SK-N-SH treated with all-trans-retinoic acid at 6 μM for 48 hours (cell line): Measurements from ENCODE around the gene NEMF.

Source experiments
- ESRRG ChIP-seq: fragments of 250-450 bp; sonication (Bioruptor Pico); IDR thresholded peaks from 2 replicates; pipeline ENCODE4 v1.6.1; 2021; ENCODE audit warnings: mild to moderate bottlenecking
- GLIS3 ChIP-seq: fragments of 250-450 bp; sonication (Bioruptor Pico); IDR thresholded peaks from 2 replicates; pipeline ENCODE4 v1.5.0; 2020; ENCODE audit warnings: mild to moderate bottlenecking, moderate library complexity
- RARB ChIP-seq: fragments of 250-450 bp; sonication (Bioruptor Pico); IDR thresholded peaks from 2 replicates; pipeline ENCODE4 v1.8.0; 2021; ENCODE audit warnings: mild to moderate bottlenecking, moderate library complexity
- SNAI2 ChIP-seq: fragments of 250-450 bp; sonication (Bioruptor Pico); IDR thresholded peaks from 2 replicates; pipeline ENCODE4 v1.5.0; 2020; ENCODE audit warnings: mild to moderate bottlenecking, moderate library complexity
- ZFP3 ChIP-seq: fragments of 250-450 bp; sonication (Bioruptor Pico); IDR thresholded peaks from 2 replicates; pipeline ENCODE4 v1.5.0; 2020; ENCODE audit warnings: mild to moderate bottlenecking, moderate library complexity
- ZFP30 ChIP-seq: fragments of 450-650 bp; formaldehyde crosslinking; IDR thresholded peaks from 2 replicates; pipeline ENCODE4 v1.5.0; 2022; ENCODE audit warnings: mild to moderate bottlenecking, moderate library complexity
- ZNF565 ChIP-seq: fragments of 450-650 bp; formaldehyde crosslinking; conservative IDR thresholded peaks from 2 replicates; pipeline ENCODE4 v1.5.0; 2020; ENCODE audit warnings: low read depth, mild to moderate bottlenecking, moderate library complexity
- ZNF70 ChIP-seq: fragments of 450-650 bp; formaldehyde crosslinking; IDR thresholded peaks from 2 replicates; pipeline ENCODE4 v1.5.0; 2020; ENCODE audit warnings: mild to moderate bottlenecking, moderate library complexity
- TF ChIP-seq, protein P1 (sequence below): fragments of 250-450 bp; sonication (Bioruptor Pico); IDR thresholded peaks from 2 replicates; pipeline ENCODE4 v1.8.0; 2020; ENCODE audit warnings: mild to moderate bottlenecking, moderate library complexity, borderline replicate concordance
- TF ChIP-seq, protein P2 (sequence below): fragments of 250-450 bp; sonication (Bioruptor Pico); IDR thresholded peaks from 2 replicates; pipeline ENCODE4 v1.5.0; 2020; ENCODE audit warnings: mild to moderate bottlenecking, moderate library complexity

DNA sequence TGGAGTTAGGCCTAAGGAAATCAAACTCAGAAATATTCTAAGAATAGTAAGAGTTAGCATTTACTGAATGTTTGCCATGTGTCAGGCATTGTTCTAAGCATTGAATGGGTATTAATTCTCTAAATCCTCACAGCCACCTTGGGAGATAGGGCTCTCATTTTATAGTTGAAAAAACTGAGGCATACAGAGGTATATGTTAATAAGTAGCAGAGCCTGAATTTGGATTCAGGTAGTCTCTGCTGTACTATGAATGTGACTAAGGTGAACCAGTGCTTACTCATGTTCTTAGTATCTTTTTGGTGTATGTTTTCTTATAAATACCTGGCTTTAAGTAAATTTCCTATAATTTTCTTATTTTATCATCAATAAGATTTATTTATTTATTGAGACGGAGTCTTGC, 48.4 kb upstream of the NEMF start:
- no peak for TF ChIP-seq SNAI2
- TF ChIP-seq ZFP30 = no peak
- no peak for TF ChIP-seq GLIS3 (CRISPR knock-in tag)
- TF ChIP-seq, protein P1, sequence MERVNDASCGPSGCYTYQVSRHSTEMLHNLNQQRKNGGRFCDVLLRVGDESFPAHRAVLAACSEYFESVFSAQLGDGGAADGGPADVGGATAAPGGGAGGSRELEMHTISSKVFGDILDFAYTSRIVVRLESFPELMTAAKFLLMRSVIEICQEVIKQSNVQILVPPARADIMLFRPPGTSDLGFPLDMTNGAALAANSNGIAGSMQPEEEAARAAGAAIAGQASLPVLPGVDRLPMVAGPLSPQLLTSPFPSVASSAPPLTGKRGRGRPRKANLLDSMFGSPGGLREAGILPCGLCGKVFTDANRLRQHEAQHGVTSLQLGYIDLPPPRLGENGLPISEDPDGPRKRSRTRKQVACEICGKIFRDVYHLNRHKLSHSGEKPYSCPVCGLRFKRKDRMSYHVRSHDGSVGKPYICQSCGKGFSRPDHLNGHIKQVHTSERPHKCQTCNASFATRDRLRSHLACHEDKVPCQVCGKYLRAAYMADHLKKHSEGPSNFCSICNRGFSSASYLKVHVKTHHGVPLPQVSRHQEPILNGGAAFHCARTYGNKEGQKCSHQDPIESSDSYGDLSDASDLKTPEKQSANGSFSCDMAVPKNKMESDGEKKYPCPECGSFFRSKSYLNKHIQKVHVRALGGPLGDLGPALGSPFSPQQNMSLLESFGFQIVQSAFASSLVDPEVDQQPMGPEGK = no peak
- TF ChIP-seq RARB (CRISPR knock-in tag) = no peak
- TF ChIP-seq, protein P2, sequence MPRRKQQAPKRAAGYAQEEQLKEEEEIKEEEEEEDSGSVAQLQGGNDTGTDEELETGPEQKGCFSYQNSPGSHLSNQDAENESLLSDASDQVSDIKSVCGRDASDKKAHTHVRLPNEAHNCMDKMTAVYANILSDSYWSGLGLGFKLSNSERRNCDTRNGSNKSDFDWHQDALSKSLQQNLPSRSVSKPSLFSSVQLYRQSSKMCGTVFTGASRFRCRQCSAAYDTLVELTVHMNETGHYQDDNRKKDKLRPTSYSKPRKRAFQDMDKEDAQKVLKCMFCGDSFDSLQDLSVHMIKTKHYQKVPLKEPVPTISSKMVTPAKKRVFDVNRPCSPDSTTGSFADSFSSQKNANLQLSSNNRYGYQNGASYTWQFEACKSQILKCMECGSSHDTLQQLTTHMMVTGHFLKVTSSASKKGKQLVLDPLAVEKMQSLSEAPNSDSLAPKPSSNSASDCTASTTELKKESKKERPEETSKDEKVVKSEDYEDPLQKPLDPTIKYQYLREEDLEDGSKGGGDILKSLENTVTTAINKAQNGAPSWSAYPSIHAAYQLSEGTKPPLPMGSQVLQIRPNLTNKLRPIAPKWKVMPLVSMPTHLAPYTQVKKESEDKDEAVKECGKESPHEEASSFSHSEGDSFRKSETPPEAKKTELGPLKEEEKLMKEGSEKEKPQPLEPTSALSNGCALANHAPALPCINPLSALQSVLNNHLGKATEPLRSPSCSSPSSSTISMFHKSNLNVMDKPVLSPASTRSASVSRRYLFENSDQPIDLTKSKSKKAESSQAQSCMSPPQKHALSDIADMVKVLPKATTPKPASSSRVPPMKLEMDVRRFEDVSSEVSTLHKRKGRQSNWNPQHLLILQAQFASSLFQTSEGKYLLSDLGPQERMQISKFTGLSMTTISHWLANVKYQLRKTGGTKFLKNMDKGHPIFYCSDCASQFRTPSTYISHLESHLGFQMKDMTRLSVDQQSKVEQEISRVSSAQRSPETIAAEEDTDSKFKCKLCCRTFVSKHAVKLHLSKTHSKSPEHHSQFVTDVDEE = no peak
- TF ChIP-seq ZFP3 (CRISPR knock-in tag) = no peak
- TF ChIP-seq ZNF565 (CRISPR knock-in tag) = no peak
- no peak for TF ChIP-seq ZNF70 (CRISPR knock-in tag)
- no peak for TF ChIP-seq ESRRG
